SK-N-SH (cell line): ENCODE measurements around the gene CDH4. TPM values are rescaled to one million over a fixed set of nuclear protein-coding genes. Genes with fewer than 3 reads are reported as not detected.

Source experiments
- CTCF ChIA-PET: fragments of 300-600, 350-600 bp; formaldehyde crosslinking; extraction: SDS; loops from one replicate; lab custom pipeline; 2021; lab: Yijun Ruan, JAX
- POLR2A ChIA-PET: fragments of 350-600 bp; sonication (Branson Sonifier 250); formaldehyde crosslinking; extraction: SDS; loops from one replicate; lab custom pipeline; 2020; ENCODE audit warnings: antibody characterized with exemption, inconsistent platforms; lab: Yijun Ruan, JAX
- DNase-seq: peaks from one replicate; pipeline ENCODE4 v3.0.0; 2012
- H2AFZ ChIP-seq: fragments of 200-600 bp; sonication (generic); 2 replicates; pipeline ENCODE4 v1.8.1; 2016; ENCODE audit warnings: antibody characterized with exemption, mild to moderate bottlenecking, low read depth
- H3F3A ChIP-seq: fragments of 200-600 bp; sonication (generic); replicated peaks from 2 replicates; pipeline ENCODE3; 2016; ENCODE audit warnings: antibody characterized with exemption, mild to moderate bottlenecking; ENCODE audit not compliant: insufficient read depth
- H3K27ac ChIP-seq, 2 experiments: fragments of 200-500 bp in 1 of 2; fragments of 200-600 bp in 1 of 2; sonication (Bioruptor generic) in 1 of 2; sonication (generic), shearing (Covaris generic) in 1 of 2; 2 replicates each; pipeline versions ENCODE4 v1.5.1 to v1.6.1; 2014 to 2016; ENCODE audit warnings: low read depth in 2 of 2, inconsistent platforms in 1 of 2, low read length in 1 of 2, mild to moderate bottlenecking in 1 of 2, mixed read lengths in 1 of 2
- H3K27me3 ChIP-seq: fragments of 200-600 bp; sonication (generic), shearing (Covaris generic); 2 replicates; pipeline ENCODE4 v1.6.1; 2016; ENCODE audit warnings: mixed run types; ENCODE audit not compliant: insufficient read depth
- H3K36me3 ChIP-seq, 2 experiments: fragments of 200-500 bp in 1 of 2; fragments of 200-600 bp in 1 of 2; sonication (Bioruptor generic) in 1 of 2; sonication (generic) in 1 of 2; replicated peaks in 1 of 2; 2 replicates each; pipeline versions ENCODE3 to v1.5.1; 2014 to 2016; ENCODE audit warnings: low read length in 1 of 2, mild to moderate bottlenecking in 1 of 2; ENCODE audit not compliant: insufficient read depth in 2 of 2, control insufficient read depth in 1 of 2
- H3K4me1 ChIP-seq, 2 experiments: fragments of 200-500 bp in 1 of 2; fragments of 200-600 bp in 1 of 2; sonication (Bioruptor generic) in 1 of 2; sonication (generic), shearing (Covaris generic) in 1 of 2; 2 replicates each; pipeline versions ENCODE4 v1.5.1 to v1.6.1; 2014 to 2016; ENCODE audit warnings: low read depth in 1 of 2, low read length in 1 of 2, mixed run types in 1 of 2; ENCODE audit not compliant: insufficient read depth in 2 of 2, control insufficient read depth in 1 of 2
- H3K4me2 ChIP-seq: fragments of 200-600 bp; sonication (generic), shearing (Covaris generic); 2 replicates; pipeline ENCODE4 v1.6.1; 2017; ENCODE audit warnings: mixed run types
- H3K4me3 ChIP-seq, 2 experiments: fragments of 200-500 bp in 1 of 2; fragments of 200-600 bp in 1 of 2; sonication (Bioruptor generic) in 1 of 2; sonication (generic), shearing (Covaris generic) in 1 of 2; 2 replicates each; pipeline versions ENCODE4 v1.5.1 to v1.8.1; 2014 to 2016; ENCODE audit warnings: low read depth in 2 of 2, inconsistent platforms in 1 of 2, low read length in 1 of 2, mild to moderate bottlenecking in 1 of 2, mixed read lengths in 1 of 2, moderate library complexity in 1 of 2
- H3K79me2 ChIP-seq: fragments of 200-600 bp; sonication (generic); 2 replicates; pipeline ENCODE4 v1.8.1; 2017; ENCODE audit warnings: mild to moderate bottlenecking; ENCODE audit not compliant: insufficient read depth
- H3K9ac ChIP-seq: fragments of 200-600 bp; sonication (generic); 2 replicates; pipeline ENCODE4 v1.6.1; 2017; ENCODE audit warnings: mixed run types
- H3K9me2 ChIP-seq: fragments of 200-600 bp; sonication (generic); 2 replicates; pipeline ENCODE4 v1.6.1; 2017; ENCODE audit warnings: mixed run types
- H3K9me3 ChIP-seq: fragments of 200-600 bp; sonication (generic); 2 replicates; pipeline ENCODE4 v1.6.1; 2017; ENCODE audit warnings: mixed run types, mild to moderate bottlenecking, moderate library complexity
- H4K20me1 ChIP-seq: fragments of 200-600 bp; sonication (generic); 2 replicates; pipeline ENCODE4 v1.6.1; 2017; ENCODE audit warnings: mild to moderate bottlenecking, mixed run types; ENCODE audit not compliant: insufficient read depth
- CHD2 ChIP-seq: fragments of 150-350 bp; IDR thresholded peaks from 2 replicates; pipeline ENCODE4 v1.6.1; 2018; ENCODE audit warnings: low read length; ENCODE audit not compliant: partially characterized antibody
- FOSL2 ChIP-seq: IDR thresholded peaks from 2 replicates; pipeline ENCODE4 v1.4.0; 2012; ENCODE audit warnings: low read depth, mild to moderate bottlenecking, moderate library complexity, borderline replicate concordance
- GABPA ChIP-seq: IDR thresholded peaks from 2 replicates; pipeline ENCODE4 v1.4.0; 2012; ENCODE audit warnings: low read depth, mild to moderate bottlenecking
- NFIC ChIP-seq: IDR thresholded peaks from 2 replicates; pipeline ENCODE4 v1.4.0; 2012; ENCODE audit warnings: borderline replicate concordance
- NRF1 ChIP-seq: IDR thresholded peaks from 2 replicates; pipeline ENCODE4 v1.6.1; 2012; ENCODE audit warnings: low read depth, mild to moderate bottlenecking, low read length
- PBX3 ChIP-seq: IDR thresholded peaks from 2 replicates; pipeline ENCODE4; 2012
- POLR2AphosphoS5 ChIP-seq: IDR thresholded peaks from 2 replicates; pipeline ENCODE4 v1.6.1; 2012; ENCODE audit warnings: low read depth, low read length
- RAD21 ChIP-seq: IDR thresholded peaks from 2 replicates; pipeline ENCODE4 v1.6.1; 2012; ENCODE audit warnings: mild to moderate bottlenecking, low read length
- REST ChIP-seq: IDR thresholded peaks from 2 replicates; pipeline ENCODE4 v1.6.1; 2012; ENCODE audit warnings: mild to moderate bottlenecking, low read depth, low read length, moderate library complexity
- SIN3A ChIP-seq: IDR thresholded peaks from 2 replicates; pipeline ENCODE4 v1.6.1; 2012; ENCODE audit warnings: low read depth, mild to moderate bottlenecking, low read length, moderate library complexity, borderline replicate concordance
- SMC3 ChIP-seq: IDR thresholded peaks from 2 replicates; pipeline ENCODE4 v1.6.1; 2012; ENCODE audit warnings: low read depth, low read length, improper control_type of control experiment
- TAF1 ChIP-seq: IDR thresholded peaks from 2 replicates; pipeline ENCODE4 v1.6.1; 2012; ENCODE audit warnings: low read depth, mild to moderate bottlenecking, low read length, moderate library complexity, borderline replicate concordance
- TCF12 ChIP-seq: IDR thresholded peaks from 2 replicates; pipeline ENCODE4 v1.4.0; 2012
- USF1 ChIP-seq: IDR thresholded peaks from 2 replicates; pipeline ENCODE4 v1.4.0; 2012; ENCODE audit warnings: low read depth, borderline replicate concordance
- ZBTB33 ChIP-seq: IDR thresholded peaks from 2 replicates; pipeline ENCODE4 v1.4.0; 2012; ENCODE audit warnings: low read depth, borderline replicate concordance
- WGBS: methylation state at CpG from one replicate; pipeline ENCODE4 v1.1.6; 2017; ENCODE audit warnings: low lambda C conversion rate; 5-methylcytosine and 5-hydroxymethylcytosine counted together
- polyA plus RNA-seq, 3 experiments: library from polyadenylated mRNA; depleted of rRNA; stranded (reverse); fragments of >200 nt; gene quantifications; 2 replicates each; pipeline ENCODE4 v1.2.3, GENCODE V29; 2012
- TF ChIP-seq, protein P1 (sequence below): IDR thresholded peaks from 2 replicates; pipeline ENCODE4 v1.4.0; 2012; ENCODE audit warnings: low read depth
- TF ChIP-seq, protein P2 (sequence below): fragments of 150-350 bp; IDR thresholded peaks from 2 replicates; pipeline ENCODE4 v1.6.1; 2016; ENCODE audit warnings: mild to moderate bottlenecking, low read depth, low read length

Gene CDH4
- polyA plus RNA-seq, 1 of the 3 experiments (the other 2 are of a cell fraction): not detected

DNA sequence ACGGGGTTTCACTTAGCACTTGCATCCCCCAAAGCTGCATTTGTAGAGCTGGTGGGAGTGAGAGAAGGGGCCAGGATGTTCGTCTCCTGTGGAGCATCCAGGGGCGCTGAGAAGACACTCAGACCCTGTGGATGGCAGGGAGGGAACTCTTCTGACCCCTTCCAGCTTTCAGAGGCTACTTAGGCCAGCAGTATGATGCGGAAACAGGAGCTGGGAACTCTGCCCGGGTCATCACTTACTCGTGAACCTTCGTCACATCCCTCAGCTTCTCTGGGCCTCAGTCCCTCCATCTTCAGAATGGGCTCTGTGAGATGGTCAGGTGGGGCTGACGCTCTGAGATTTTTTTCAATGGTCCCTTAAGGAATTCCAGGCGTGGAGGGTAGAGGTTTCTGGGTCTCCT is 585.1 kb downstream of the CDH4 start:
- POLR2A ChIA-PET: no interaction called here
- Histone ChIP-seq H3K4me1 (no peaks in the 10 kb centered on the region), H4K20me1 (no peaks in the 10 kb centered on the region), H3F3A (no peaks in the 10 kb centered on the region), H3K27me3 (no peaks in the 10 kb centered on the region), H3K9ac (no peak overlapping the region), H2AFZ (no peak overlapping the region), H3K27ac (no peak overlapping the region), H3K4me2 (no peak overlapping the region), H3K9me3 (no peaks in the 10 kb centered on the region), H3K9me2 (no peaks in the 10 kb centered on the region), H3K36me3 (no peaks in the 10 kb centered on the region), H3K4me3 (no peak overlapping the region), H3K79me2 (no peaks in the 10 kb centered on the region)
- TF ChIP-seq, protein P1, sequence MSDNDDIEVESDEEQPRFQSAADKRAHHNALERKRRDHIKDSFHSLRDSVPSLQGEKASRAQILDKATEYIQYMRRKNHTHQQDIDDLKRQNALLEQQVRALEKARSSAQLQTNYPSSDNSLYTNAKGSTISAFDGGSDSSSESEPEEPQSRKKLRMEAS: no peak
- TF ChIP-seq SIN3A: no peak
- TF ChIP-seq ZBTB33: no peak
- no peak for TF ChIP-seq PBX3
- no peak for TF ChIP-seq SMC3
- no peak for TF ChIP-seq USF1
- no peak for TF ChIP-seq FOSL2
- no peak for TF ChIP-seq TCF12
- TF ChIP-seq NRF1: no peak
- TF ChIP-seq GABPA: no peak
- TF ChIP-seq POLR2AphosphoS5: no peak
- TF ChIP-seq REST: no peak
- TF ChIP-seq RAD21: no peak
- no peak for TF ChIP-seq CHD2
- no peak for TF ChIP-seq NFIC
- TF ChIP-seq, protein P2, sequence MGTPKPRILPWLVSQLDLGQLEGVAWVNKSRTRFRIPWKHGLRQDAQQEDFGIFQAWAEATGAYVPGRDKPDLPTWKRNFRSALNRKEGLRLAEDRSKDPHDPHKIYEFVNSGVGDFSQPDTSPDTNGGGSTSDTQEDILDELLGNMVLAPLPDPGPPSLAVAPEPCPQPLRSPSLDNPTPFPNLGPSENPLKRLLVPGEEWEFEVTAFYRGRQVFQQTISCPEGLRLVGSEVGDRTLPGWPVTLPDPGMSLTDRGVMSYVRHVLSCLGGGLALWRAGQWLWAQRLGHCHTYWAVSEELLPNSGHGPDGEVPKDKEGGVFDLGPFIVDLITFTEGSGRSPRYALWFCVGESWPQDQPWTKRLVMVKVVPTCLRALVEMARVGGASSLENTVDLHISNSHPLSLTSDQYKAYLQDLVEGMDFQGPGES: no peak
- TF ChIP-seq TAF1: no peak
- no peak for DNase-seq
- 19% methylated on average over 9 of the region's 9 CpGs for WGBS
- CTCF ChIA-PET: no interaction called here
